KBM-7 (cell line): ENCODE data around the gene SHB.

Experiments used
- DNase-seq: peaks from one replicate; pipeline ENCODE4 v3.0.0-alpha.2; 2015
- in situ Hi-C: fragments of 300-500 bp; cut with MboI; formaldehyde crosslinking; loops from 2 replicates; pipeline ENCODE4 v1.14.3; 2020; ENCODE audit warnings: low sequenced_read_pairs, low pct_unique_long_range_greater_than_20kb, mixed read lengths

Gene SHB

DNA sequence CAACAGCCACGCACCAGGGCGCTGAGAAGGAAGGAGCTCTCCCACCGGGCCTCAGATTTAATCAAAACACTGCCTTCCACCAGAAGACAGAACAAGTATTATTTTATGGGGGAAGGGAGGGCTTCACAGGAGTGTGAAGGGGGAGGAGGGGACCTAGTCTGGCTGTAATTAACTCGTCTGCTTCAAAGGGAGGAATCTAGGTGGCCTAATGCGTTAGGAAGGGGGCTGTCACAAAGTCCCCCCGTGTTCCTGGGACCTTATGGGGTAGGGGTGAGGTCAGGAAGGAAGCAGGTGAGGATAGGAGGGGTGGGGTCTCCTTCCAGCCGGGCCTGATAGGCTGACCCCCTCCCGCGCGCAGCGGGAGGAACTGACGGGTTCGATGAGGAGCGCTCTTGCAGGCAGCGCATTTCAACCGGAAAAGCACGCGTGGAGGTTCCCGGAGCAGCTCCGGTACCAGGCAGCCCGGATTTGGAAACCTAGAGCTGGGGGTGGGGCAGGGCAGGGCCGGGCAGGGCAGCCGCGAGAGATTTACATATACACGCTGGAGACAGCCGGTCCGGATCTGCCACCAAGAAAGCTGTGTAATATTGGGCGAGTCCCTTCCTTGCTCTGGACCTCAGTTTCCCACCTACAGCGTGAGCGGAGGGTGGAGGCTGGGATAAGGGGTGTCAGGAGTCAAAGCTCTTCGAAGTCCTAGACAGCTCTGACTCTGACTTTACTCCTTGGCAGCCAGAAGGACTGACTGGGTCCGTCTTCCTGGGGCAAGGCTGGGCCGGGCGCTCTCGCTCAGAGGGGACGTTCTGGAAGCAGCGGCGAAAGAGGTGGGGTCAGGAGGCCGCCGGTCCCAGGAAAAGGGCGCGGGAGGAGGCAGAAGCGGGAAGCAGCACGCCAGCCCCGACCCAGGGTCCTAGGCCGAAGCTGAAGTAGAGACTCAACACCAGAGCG, 1.8 kb downstream of the SHB start:
- DNase-seq, result peak; percentile 43
- in situ Hi-C loops, result loop anchor here (10.0 kb wide), 1 partner anchor 162 kb away; the partner anchor contains the start of gene SLC25A51

DNA sequence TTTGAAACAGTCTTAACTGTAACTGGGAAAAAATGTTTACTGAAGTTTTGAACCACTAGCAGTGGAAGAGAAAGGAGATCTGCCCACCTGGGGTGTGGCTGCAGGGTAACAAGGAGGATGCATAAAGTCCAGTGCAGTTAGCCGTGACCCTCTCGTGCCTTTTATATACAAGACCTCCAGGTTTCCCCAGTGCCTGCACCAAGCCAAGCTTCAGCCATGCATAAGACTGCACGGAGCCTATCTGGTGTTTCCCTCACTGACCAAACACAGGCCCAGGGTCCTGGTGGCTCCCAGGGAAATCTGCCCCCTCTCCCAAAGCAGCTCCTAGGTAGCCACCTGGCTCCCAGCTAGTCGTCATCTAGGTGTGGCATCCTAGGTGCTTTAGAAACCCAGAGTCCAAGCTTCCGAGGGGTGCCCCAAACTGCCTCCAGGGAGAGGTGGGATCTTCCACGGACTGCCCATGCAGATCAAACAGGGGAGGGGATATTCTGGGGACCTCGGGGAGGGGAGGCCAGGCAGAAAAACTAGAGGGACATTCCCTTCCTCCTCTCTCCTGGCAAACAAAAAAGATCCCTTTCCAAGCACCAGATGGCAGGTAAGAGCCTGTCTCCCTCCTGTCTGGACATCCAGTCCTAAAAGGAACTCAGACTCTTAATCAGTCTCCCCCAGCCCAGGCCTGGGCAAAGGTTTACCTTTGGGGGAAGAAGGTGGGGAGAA, 2.7 kb downstream of the SHB start:
- in situ Hi-C loops, result loop anchor here (10.0 kb wide), 1 partner anchor 162 kb away; the partner anchor contains the start of gene SLC25A51
- no peak for DNase-seq

DNA sequence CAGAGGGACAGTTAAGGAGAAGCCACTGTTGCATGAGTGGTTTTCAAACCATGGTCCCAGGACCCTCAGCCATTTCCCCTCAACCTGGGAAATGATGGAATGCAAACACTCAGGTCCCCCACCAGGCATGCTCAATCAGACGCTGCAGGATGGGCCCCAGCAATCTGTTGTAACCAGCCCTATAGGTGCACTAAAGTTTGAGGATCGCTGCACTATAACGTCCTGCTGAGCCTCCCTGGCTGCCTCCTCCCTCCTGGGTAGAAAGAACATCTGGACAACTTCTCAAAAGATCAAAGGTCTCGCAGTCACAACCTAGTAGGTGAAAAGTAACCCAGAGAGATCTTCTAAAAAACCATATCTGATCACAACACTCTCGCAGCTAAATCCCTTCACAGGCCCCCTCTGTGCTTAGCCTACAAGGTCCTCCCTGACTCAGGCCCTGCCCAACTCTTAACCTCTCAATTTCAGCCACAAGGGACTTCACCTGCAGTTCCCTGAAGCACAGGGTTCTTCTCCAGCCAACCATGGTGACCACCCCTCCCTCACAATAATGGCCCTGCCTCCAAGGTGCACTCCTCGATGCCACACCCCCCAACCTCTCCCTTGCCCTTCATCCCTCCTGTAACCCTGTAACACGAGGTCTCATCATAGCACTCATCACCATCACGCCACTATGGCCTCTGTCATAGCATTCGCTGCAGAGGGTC, 3.5 kb downstream of the SHB start:
- no peak for DNase-seq
- in situ Hi-C loops, result loop anchor here (10.0 kb wide), 1 partner anchor 161 kb away; the partner anchor contains the start of gene SLC25A51

DNA sequence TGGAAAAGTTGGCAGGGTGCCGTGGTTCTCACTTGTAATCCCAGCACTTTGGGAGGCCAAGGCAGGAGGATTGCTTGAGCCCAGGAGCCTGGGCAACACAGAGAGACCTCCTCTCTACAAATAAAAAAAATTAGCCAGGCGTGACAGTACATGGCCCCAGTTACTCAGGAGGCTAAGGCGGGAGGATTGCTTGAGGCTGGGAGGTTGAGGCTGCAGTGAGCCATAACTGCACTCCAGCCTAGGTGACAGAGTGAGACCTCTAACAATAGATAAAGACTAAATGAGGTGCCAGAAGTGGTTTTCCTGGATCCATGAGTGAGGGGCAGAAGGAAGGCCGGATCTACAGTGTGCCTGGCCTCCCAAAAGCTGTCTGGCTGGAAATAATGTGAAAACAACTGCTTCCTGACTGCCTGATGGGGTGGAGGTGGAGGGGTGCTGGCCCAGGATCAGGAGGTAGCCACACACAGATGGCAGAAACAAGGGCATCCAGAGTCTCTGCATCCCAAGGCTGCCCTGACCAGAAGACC, 4.1 kb downstream of the SHB start:
- no peak for DNase-seq
- in situ Hi-C loops, result loop anchor here (10.0 kb wide), 1 partner anchor 160 kb away; the partner anchor contains the start of gene SLC25A51

DNA sequence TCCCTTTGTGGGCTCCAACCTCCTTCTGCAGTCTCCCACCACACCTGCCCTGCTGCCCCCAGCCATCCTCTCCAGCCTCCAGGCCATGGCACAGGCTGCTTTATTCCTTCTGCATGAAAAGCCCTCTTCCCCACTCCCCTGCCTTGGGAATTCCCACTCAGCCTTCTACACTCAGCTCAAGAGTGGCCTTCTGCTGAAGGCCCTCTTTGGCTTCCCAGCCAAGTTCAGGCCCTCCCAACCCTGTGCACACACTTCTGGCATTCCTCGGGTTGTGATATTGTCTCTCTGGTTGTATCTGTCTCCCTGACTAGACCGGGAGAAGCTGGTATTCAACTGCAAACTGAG, 5.7 kb downstream of the SHB start:
- in situ Hi-C loops, result loop anchor here (10.0 kb wide), 1 partner anchor 159 kb away; the partner anchor contains the start of gene SLC25A51

DNA sequence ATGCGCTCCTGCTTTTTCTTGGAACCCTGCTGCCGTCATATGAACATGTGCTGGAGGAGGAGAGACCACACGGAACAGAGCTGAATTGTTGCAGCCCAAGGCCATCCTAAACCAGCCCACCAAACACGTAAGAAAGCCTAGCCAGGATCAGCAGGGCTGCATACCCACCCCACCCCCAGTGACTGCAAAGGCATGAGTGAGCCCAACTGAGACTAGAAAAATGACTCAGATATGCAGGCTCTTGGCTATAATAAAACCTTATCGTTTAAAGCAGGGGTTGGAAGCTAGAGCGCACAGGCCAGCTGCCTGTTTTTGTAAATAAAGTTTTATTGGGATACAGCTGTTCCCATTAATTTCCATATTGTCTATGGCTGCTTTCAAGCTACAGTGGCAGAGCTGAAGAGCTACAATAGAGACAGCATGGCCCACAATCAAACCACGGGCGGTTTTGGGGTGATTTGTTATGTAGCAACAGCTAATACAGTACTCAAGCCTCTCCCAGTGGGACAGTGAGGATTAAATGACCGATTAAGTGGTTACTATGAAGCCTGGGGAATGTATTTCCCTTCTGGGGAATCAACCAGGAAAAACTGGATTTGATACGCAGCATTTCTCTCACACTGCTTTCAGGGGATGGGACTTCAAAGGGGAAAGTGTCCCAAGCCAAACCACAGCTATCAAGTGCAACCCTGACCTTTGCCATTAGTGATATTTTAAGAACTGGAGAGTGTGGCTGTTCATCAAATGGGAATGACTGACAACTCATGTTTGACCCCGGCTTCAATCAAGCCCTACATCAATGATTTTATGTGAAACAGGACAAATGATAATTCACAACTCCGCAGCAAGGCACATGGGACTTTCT, 6.3 kb downstream of the SHB start:
- no peak for DNase-seq
- in situ Hi-C loops, result loop anchor here (10.0 kb wide), 1 partner anchor 158 kb away; the partner anchor contains the start of gene SLC25A51

More for the DNA sequence above, 5.7 kb downstream of the SHB start:
- DNase-seq, result no peak

DNA sequence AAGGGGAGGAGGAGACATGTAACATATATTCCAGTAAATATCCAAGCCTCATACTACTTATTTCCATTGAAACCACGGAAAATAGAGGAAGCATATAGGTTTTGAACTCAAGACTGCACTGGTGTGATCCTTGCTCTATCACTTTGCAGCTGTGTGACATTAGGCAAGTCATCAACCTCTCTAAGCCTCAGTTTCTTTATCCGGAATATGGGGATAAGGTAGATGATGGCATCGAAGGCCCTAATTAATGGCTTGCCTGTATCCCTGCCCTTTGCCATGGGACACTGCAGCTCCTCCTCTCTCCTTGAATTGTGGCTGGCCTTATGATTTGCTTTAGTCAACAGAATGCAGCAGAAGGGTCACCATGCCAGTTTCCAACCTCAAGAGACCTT, 6.9 kb downstream of the SHB start:
- in situ Hi-C loops, result loop anchor here (10.0 kb wide), 1 partner anchor 157 kb away; the partner anchor contains the start of gene SLC25A51
- DNase-seq, result no peak

DNA sequence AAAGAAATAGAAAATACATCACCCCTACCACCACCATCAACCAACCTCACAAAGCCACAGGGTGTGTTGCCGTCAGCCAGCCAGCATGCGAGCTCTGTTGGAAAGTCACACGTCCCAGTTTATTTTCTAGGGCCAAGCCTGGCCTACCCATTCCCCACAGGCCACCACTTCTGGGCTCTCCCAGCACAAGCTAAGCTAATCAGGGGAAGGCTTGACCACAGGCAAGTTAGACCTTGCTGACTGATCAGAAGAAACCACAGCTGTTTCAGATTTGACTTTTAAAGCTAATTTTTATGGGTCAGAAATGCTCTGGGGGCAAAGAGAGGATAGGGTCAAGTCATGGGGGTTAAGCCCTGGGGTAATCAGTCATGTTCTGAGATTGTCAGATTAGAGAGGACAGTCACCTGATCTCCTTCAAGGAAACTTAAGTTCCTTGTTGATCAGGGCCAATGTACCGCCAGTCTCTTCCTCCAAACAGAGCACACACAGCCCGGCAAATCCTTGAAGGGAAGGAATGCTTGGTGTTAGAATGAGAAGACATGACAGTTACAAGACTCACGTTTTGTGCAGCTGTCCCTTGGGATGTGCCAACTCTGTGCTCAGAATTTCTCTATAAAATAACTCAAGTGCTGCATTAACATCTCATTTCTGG, 7.6 kb downstream of the SHB start:
- DNase-seq, result no peak
- in situ Hi-C loops, result loop anchor here (10.0 kb wide), 1 partner anchor 157 kb away; the partner anchor contains the start of gene SLC25A51

DNA sequence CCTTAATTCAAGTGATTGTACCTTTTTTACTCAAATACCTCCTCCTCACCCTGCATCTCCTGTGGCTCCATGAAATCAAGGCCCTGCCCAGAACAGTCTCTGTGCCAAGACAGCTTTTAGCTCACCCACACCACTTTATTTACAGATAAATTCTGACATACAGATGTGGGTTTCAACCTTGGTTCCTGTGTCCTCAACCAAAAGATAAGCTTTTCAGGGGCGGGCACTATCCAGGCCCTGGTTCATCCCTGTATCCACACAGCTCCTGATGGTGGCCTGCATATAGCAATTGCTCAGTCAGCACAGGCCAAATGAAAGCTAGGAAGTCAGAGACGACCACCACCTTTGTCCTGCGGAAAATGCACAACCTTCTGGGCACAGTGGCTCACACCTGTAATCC, 8.3 kb downstream of the SHB start:
- DNase-seq, result no peak
- in situ Hi-C loops, result loop anchor here (10.0 kb wide), 1 partner anchor 156 kb away; the partner anchor contains the start of gene SLC25A51

DNA sequence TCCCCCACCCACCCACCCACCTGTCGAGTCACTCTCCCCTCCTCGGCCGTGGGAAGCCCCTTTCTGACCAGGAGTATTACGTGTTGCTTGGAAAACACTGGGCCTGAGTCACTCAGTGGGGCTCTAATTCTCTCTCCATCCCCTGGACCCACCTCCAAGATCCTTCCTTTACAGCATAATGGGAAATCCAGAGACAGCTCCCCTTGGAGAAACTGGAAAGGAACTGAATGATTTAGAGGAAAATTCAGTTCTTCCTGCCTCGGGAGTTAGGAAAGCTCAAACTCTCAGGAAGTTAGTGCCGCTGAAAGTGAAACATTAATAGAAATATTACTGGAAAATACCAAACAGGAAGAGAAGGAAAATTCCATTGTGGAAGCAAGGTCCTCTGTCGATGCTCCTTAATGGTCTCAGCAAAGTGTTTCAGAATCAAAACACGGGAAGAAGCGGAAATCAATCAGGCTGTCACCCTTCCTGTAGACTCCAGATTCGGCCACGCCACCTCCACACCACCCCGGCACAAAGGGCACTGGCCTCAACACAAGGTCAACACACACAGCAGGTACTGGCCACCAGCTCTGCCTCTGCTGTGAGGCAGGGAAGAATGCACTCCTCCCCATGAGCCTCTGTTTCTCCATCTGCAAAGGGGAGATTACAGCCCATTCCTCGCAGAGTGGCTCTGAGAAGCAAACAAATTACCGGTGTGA, 9.6 kb downstream of the SHB start:
- no peak for DNase-seq
- in situ Hi-C loops, result no loop called here

DNA sequence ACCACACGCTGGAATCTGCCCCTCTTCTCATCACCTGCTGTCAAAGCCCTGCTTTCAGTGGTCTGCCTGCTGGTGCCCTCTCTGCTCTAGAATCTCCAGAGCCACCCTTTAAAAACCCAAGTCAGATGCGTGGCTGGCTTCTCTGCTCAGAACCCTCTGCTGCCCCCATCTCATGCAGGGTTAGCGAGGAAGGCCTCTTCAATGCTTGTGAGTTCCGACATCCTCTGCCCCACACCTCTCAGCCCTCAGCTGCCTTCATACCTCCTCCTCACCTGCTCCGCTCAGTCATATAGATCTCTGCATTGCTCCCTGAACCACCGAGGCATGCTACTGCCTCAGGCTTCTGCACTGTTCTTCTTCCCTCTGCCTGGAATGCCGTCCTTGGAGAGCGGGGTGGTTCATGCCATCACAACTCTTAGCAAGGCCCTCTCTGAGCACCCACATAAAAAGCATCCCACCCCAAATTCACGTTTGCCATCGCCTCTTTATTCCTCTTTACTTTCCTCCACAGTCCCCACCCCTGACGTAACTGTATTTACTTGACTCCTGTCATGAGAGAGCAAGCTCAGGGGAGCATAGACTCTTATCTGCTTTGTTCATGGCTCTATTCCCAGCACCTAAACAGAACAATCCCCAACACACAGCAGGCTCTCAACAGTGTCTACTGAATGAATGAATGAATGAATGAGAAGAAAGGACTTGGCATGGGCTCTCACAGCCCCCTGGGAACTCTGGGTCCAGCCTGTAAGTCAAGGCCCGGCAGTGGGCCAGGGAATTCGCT, 10.4 kb downstream of the SHB start:
- DNase-seq, result no peak
- in situ Hi-C loops, result no loop called here

DNA sequence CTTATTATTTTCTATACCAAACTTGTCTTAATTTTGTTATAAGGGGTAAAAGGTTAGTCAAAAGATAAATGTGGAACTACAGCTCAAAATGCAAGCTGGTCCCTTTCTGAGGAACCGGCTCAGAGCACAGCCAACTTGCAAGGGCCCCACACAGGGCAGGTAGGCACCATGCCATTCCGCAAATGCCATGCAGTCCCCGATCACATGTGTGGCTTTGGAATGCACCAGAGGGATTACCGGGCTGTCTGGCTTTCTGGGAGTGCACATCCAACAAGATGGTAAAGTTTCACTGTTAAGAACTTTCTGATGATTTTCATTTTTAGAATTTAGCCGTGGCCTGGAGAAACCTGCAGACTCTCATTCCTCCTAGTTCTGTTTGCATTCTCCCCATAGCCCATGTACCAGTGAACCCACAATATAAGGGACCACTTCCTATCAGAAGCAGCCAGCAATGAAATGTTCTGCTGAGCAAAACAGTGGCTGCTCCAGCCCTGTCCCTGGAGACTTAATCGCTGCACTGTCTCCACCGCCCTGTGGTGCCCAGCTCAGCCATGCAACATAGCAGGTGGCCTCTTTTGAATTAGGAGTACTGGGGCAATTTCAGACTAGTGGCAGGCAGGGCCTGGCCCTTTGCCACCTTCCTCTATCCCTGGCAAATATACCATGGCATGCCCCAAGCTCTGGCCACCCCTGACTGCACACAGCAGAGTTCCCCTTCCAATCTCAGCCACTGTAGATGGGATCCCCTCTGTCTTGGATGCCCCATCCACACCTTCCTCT, 11.4 kb downstream of the SHB start:
- DNase-seq, result no peak
- in situ Hi-C loops, result no loop called here

DNA sequence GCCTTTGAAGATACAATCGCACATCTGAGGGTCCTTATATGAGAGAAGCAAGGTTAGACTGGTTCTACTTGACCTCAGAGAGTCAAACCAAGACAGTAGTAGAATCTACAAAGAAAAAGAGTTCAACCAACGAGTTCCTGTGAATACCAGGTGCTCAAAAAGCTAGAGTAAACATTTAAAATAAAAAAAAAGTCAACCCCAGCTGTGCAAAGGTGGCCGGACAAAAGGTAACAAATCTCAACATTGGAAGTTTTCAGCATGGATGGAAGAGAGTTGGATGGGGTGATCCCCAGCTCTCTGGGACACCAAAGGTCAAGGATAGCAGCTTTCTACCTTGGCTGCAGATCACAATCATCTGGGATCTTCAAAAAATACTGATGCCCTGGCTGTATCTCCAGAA, 14.4 kb downstream of the SHB start:
- no peak for DNase-seq
- in situ Hi-C loops, result no loop called here

DNA sequence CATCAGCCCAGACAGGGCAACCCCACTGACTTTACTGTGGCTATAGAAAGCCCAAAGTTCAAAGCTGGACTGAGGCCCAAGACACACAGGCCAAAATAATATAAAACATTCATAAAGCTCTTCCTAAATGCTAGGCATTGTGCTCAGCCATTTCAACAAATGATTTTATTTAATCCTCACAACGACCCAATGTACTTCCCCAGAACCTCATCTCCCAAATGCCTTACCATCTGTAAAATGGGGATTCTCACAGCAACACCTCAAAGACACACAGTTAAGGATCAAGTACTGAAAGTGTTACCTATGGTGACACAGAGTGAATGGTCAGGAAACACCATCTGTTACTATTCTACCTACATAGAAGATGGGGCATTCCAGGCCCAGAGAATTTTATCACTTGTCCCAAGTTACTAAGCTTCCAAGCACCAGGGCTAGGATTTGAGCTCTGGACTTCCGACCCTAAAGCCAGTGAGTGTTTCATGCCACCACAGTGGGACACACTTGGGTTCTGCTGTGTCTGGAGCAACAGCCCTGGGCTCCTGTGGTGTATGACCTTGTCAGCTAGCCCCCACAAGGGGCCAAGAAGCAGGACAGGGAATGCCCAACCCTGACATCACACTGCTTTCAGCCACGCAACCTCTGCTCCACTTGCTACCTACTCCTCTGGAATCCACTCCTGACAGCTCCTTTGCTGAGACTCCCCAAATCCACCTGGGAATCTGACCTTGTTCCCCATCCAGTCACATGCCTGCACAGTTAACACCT, 15.1 kb downstream of the SHB start:
- in situ Hi-C loops, result no loop called here
- DNase-seq, result no peak
